GM23248 (cell line): ENCODE results near the gene TGM6.

Experiments used
- EZH2 ChIP-seq: fragments of 200-600 bp; sonication (generic); IDR thresholded peaks from 2 replicates; pipeline ENCODE4 v1.6.1; 2018; ENCODE audit warnings: antibody characterized with exemption, mild to moderate bottlenecking; ENCODE audit not compliant: insufficient read depth, poor library complexity, severe bottlenecking
- EZH2phosphoT487 ChIP-seq: fragments of 200-600 bp; sonication (generic); IDR thresholded peaks from 2 replicates; pipeline ENCODE4 v1.6.1; 2018; ENCODE audit warnings: antibody characterized with exemption, moderate library complexity, mild to moderate bottlenecking, low read depth; ENCODE audit not compliant: insufficient read depth

- TF ChIP-seq EZH2 = no peak
- TF ChIP-seq EZH2phosphoT487 = no peak
Observed at GRCh38 chr20:2364044-2364443, 16.7 kb upstream of the TGM6 start.
